ENCODE results near the gene NIBAN1. TPM values are rescaled to one million over a fixed set of nuclear protein-coding genes. Genes with fewer than 3 reads are reported as not detected.

Gene NIBAN1
- total RNA-seq, 1 donor = 26.3 TPM

DNA sequence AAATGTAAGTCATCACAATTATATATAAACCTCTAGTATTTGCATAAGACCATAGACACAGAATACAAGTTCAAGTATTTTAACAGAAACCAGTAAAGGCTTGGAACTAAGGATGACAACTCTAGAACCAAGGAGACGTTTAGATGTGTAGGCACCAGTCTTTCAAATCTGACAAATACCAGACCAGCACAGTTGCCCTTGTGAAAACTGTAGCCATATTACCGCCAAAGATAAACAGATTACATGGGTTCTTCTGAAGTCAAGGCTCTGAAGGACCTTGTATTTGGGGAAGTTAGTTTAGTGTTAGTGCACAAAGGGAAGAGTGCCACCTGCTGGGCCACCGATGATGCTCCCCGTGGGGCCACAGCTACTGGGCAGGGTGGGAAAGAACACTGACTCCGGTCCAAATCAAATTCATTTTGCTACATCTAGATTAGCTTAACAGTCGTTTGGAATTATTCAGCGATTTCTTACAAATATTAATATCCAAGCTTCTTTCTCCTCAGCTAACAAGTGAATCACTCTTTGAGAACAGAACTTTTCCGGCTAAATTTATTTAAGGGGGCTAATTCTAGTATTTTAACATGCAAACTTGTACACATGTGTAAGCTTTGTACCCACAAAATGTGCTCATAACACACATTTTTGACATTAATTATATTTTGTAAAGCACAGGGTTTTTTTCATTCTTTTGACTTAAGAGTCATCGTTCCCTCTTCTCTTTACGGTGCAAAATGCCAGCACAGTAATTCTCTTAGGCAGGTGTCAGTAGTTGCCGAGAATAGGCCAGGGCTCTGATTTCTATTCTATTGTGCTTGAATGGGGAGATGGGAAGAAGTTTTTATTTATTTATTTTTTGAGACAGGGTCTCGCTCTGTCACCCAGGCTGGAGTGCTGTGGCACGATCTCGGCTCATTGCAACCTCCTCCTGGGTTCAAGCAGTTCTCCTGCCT, 8.0 kb upstream of the NIBAN1 start:
- Histone ChIP-seq H3K27me3 (ENCODE audit: insufficient read depth, low read length) (no peaks in the 10 kb centered on the region), H3K4me1 (ENCODE audit: insufficient read depth, low read length) (no peaks in the 10 kb centered on the region), H3K4me3 (ENCODE audit: low read length) (no peak overlapping the region), H3K9me3 (ENCODE audit: low read depth, low read length) (no peaks in the 10 kb centered on the region)

DNA sequence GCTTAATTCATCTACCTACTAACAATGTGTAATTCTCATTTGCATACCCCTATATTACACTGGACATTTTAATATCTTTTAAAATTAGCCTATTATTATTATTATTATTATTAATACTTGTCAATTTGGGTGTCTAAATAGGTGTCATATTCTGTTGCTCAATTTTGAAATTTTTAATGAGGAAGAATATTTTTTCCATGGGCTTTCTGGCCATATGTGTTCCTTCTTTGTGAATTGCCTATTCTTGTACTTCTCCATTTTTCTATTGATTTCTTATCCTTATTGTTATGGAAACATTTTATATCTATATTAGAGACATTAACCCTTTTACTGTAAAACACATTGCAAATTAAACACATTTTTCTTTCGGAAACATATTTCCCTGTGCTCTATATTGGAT, 6.4 kb upstream of the NIBAN1 start:
- Histone ChIP-seq H3K4me3 (ENCODE audit: low read length) (no peak overlapping the region), H3K9me3 (ENCODE audit: low read depth, low read length) (no peaks in the 10 kb centered on the region), H3K4me1 (ENCODE audit: insufficient read depth, low read length) (no peaks in the 10 kb centered on the region), H3K27me3 (ENCODE audit: insufficient read depth, low read length) (no peaks in the 10 kb centered on the region)

DNA sequence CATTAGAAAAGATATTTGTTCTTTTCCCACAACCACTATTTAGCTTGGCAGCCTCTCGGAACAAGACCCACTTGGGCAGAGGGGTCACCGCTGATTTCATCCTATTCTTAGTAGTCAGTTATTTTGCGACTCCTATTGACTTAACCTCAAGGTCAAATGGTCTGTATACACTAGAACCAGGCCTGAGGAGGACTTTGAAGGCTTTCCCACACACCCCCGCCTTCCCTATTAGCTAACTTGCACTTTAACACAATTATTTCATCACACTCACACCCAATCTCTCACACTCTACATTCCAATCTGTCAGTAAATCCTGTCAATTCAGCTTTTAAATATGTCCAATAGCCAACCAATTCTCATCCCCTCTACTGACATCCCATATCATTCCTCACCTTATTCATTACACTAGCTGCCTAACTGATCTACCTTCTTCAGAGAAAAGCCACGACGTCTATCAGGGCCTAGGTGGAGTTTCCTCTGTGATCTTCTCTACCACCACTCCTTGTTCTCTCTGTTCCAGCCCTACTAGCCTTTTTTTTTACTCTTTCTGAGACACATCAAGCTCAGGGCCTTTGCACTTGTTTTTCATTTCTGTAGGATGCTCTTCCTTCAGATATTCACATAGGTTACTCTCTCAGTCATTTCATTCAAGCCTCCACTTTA, 1.0 kb upstream of the NIBAN1 start:
- no peaks in the 10 kb centered on the region for H3K27me3 ChIP-seq (ENCODE audit: insufficient read depth, low read length)
- H3K4me3 ChIP-seq (ENCODE audit: low read length) = no peak overlapping the region
- H3K9me3 ChIP-seq (ENCODE audit: low read depth, low read length) = no peaks in the 10 kb centered on the region
- peaks cover 37% of the 10 kb centered on the region for H3K4me1 ChIP-seq (ENCODE audit: insufficient read depth, low read length)

DNA sequence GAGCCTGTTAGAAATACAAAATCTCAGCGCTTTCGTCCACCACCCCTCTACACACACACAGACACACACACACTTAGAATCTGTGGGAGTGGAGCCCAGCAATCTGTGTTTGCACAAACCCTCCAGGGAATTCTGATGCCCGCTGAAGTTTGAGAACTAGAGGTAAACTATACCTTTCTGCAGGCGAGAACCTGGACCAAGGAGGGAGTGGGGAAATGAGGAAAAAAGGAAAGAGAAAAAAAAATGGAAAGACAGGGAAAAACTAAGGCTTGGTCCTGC, 468 bp upstream of the NIBAN1 start:
- Histone ChIP-seq H3K4me3 (ENCODE audit: low read length) (peak overlapping the region; percentile 79), H3K27me3 (ENCODE audit: insufficient read depth, low read length) (no peaks in the 10 kb centered on the region), H3K9me3 (ENCODE audit: low read depth, low read length) (no peaks in the 10 kb centered on the region), H3K4me1 (ENCODE audit: insufficient read depth, low read length) (peaks cover 38% of the 10 kb centered on the region)

DNA sequence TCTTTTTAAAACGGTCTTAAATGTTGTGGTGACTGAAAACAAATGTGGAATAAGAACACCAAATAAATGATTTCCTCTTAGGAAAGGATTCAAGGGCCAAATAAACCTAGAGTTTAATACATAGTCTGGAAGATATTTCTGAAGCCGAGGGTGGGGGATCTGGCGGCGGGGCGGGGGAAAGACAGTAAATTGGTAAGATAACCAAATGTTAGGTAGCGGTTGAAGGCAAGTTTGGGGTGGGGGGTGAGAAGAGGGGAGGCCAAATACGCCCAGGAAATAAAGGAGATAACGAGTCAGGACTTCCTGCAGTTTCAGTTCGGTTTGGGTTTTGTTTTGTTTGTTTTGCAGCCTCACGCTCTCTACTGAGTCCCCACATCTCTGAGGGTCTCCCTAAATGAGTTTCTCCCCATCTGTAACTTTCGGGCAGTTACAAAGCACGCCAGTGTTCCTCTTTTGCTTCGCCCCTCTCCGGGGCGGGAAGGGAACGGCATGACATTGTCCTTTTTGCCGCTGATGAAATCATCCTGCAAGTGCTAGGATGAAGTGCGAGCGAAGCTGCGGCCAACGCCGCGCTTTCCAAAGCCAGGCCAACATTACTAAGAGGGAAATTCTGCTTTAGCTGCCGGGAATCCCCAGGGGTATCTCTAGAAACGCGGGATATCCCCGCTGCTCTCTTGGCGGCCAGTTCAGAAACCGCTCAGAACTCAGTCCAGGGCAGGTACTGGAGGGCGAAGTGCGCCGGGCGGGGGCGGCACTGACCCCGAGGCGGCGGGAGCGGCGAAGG, 844 bp downstream of the NIBAN1 start:
- no peaks in the 10 kb centered on the region for H3K27me3 ChIP-seq (ENCODE audit: insufficient read depth, low read length)
- H3K4me3 ChIP-seq (ENCODE audit: low read length) = peak overlapping the region; percentile 79
- H3K4me1 ChIP-seq (ENCODE audit: insufficient read depth, low read length) = peaks cover 38% of the 10 kb centered on the region

DNA sequence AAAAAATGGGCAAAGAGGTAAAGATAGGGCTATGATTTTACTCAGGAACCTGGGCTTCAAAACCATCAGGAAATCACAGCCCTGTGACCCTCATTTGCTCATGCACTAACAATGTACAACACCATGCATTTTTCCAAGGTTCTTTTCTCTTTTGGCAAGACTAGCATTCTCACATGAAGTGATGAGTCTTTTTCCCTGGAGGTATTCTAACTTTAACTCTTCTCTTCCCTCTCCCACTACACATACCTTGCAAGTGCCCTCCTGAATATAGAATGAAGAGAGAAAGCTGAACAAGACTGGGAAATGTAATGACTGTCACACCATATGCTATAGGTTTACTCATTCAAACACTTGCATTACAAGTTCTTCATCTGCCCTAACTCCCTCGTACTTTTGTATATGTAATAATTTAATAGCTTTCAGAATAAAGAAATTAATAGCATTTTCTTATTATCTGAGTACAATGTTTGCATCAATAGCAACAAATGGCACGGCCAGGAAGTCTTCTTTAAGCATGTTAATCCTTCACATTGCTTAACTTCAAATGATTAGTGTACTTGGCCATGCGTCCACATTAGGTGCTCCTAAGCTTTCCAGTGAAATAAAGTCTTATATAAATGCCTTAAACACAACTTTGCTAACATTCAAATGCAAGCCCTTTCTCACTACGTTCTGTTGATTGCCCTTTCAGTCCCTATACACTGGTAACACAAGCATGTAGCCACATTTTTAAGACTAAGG, 1.8 kb downstream of the NIBAN1 start:
- H3K4me3 ChIP-seq (ENCODE audit: low read length) = peak overlapping the region; percentile 79
- H3K9me3 ChIP-seq (ENCODE audit: low read depth, low read length) = no peaks in the 10 kb centered on the region
- H3K4me1 ChIP-seq (ENCODE audit: insufficient read depth, low read length) = peaks cover 38% of the 10 kb centered on the region
- no peaks in the 10 kb centered on the region for H3K27me3 ChIP-seq (ENCODE audit: insufficient read depth, low read length)

More for the DNA sequence above, 844 bp downstream of the NIBAN1 start:
- no peaks in the 10 kb centered on the region for H3K9me3 ChIP-seq (ENCODE audit: low read depth, low read length)

DNA sequence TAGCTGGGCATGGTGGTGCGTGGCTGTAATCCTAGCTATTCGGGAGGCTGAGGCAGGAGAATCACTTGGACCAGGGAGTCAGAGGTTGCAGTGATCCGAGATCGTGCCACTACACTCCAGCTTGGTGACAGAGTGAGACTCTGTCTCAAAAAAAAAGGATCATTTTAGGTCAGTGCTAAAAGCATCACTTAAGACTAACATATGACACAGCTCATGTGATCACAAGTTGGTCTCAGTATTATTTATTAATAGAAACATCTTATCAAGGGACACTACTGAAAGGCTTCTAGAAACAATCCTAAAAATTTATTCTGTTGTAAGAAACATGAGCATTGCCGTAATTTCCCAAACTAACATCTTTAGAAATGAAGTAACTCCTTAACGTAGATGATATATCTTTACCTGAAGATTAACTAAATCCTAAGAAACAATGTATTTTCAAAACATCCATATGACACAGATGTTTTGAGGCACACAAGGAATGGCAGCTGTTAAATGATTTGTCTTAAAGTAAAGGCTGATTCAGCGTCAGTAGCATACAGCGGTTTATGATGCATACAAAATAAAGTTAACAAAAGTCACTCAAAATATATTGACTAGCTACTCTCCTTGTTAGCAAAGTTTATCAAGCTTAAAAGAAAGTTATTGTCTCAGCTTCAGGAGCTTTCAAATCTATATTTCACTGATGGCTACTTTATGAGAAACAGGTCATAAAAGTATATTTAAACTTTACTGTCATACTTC, 2.6 kb downstream of the NIBAN1 start:
- peaks cover 38% of the 10 kb centered on the region for H3K4me1 ChIP-seq (ENCODE audit: insufficient read depth, low read length)
- no peak overlapping the region for H3K4me3 ChIP-seq (ENCODE audit: low read length)
- no peaks in the 10 kb centered on the region for H3K9me3 ChIP-seq (ENCODE audit: low read depth, low read length)
- H3K27me3 ChIP-seq (ENCODE audit: insufficient read depth, low read length) = no peaks in the 10 kb centered on the region

DNA sequence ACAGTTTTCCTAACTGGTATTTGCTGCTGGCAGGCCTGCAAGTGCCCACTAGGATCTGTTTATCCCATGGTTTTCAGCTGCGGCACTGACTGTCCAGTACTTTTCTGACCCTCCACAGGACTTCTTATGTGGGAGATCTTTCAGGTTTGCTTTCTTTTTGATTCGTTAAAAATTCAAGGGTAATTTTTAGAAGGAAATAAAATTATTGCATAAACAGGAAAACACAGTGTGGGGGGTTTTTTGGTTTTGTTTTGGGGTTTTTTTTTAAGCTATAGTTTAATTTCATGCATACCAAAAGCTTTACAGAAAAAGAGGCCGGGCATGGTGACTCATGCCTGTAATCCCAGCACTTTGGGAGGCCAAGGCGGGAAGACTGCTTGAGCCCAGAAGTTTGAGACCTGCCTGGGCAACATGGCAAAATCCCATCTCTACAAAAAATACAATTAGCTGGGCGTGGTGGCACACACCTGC, 3.6 kb downstream of the NIBAN1 start:
- H3K4me1 ChIP-seq (ENCODE audit: insufficient read depth, low read length) = peaks cover 38% of the 10 kb centered on the region
- H3K27me3 ChIP-seq (ENCODE audit: insufficient read depth, low read length) = no peaks in the 10 kb centered on the region
- no peaks in the 10 kb centered on the region for H3K9me3 ChIP-seq (ENCODE audit: low read depth, low read length)
- H3K4me3 ChIP-seq (ENCODE audit: low read length) = no peak overlapping the region

DNA sequence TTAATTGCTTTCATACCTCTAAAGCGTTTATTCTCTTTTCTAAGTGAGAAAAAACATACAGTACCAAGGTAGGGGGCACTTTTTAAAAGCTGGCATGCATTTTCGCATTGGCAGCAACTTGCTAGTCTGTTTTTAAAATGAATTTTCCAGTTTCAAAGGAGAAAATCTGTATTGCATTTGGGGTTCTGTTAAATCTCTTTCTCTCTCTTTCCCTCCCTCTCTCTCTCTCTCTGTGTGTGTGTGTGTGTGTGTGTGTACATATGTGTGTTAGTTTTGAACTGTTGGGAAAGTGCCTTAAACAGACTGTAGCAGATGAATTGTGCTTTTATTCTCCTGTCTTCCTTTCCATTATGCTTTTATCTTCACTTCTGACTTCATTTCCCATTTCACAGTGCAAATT, 7.3 kb downstream of the NIBAN1 start:
- H3K4me3 ChIP-seq (ENCODE audit: low read length) = no peak overlapping the region
- peaks cover 13% of the 10 kb centered on the region for H3K4me1 ChIP-seq (ENCODE audit: insufficient read depth, low read length)
- no peaks in the 10 kb centered on the region for H3K9me3 ChIP-seq (ENCODE audit: low read depth, low read length)
- no peaks in the 10 kb centered on the region for H3K27me3 ChIP-seq (ENCODE audit: insufficient read depth, low read length)

DNA sequence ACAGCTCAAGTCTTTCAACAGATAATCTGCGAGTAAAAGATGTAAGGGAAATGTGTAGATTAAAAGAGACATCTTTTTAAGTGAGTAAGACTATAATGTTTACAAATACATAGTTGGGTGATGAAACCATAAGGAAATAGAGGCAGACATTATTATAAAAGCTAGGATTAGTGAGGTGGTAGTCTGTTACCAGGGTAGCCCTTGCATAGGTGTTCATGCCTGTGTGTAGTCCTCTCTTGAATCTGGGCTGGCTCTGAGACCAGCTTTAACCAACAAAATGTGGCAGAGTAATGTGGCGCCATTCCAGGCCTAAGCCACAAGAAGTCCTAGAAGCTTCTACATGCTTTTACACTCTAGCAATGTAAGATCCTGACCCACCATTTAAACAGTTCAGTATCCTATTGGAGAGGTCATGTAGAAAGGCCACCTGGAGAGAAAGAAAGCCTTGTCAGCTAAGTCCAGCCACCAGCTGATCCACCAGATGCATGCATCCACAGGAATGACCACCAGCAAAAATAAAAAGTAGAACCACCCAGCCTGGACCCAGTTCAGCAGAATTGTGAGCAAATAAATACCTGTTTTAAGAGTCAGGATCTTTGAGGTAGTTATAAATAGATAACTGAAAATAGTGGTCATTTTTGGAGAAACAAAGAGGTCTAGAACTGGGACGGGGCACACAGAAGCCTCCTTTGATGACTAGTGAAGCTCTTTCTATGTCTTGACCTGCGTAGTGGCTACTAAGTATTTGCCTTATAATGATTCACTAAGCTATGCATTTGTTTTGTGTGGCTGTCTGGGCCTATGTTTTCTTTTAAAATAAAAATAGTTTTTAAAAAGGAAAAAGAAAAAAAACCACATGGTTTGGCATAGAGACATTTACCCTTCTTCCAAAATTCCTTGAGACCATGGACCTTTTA, 8.1 kb downstream of the NIBAN1 start:
- Histone ChIP-seq H3K4me3 (ENCODE audit: low read length) (no peak overlapping the region), H3K9me3 (ENCODE audit: low read depth, low read length) (no peaks in the 10 kb centered on the region)

DNA sequence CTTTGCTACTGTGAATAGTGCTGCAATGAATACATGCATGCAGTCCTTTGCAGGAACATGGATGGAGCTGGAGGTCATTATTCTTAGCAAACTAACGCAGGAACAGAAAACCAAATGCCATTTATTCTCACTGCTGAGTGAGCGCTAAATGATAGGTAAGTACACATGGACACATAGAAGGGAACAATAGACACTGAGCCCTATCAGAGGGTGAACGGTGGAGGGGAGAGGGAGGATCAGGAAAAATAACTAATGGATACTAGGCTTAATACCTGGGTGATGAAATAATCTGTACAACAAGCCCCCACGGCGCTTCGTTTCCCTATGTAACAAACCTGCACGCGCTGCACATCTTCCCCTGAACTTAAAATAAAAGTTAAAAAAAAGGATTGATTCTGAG, 8.9 kb downstream of the NIBAN1 start:
- Histone ChIP-seq H3K4me1 (ENCODE audit: insufficient read depth, low read length) (peaks cover 3% of the 10 kb centered on the region), H3K4me3 (ENCODE audit: low read length) (no peak overlapping the region)

More for the DNA sequence above, 8.1 kb downstream of the NIBAN1 start:
- no peaks in the 10 kb centered on the region for H3K27me3 ChIP-seq (ENCODE audit: insufficient read depth, low read length)
- H3K4me1 ChIP-seq (ENCODE audit: insufficient read depth, low read length) = peaks cover 10% of the 10 kb centered on the region

DNA sequence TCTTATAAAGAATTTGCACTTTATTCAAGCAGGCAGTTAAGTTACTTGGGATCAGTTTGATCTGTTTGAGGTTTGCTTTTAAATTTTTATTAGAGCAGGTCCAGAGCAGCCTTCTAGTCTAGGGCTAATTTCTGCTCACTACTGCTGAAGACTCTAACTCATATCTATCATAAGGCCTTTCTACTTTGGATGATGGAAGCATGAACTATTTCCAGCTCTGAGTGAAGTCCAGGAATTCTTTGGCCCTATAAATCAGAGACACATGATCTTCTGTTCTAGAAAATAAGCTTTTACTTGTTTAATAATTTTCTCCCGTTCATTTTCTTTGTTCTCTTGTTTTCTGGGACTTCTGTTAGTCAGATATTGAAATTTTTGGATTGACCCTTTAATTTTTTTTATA, 14.7 kb downstream of the NIBAN1 start:
- Histone ChIP-seq H3K4me1 (ENCODE audit: insufficient read depth, low read length) (peaks cover under 1% of the 10 kb centered on the region), H3K27me3 (ENCODE audit: insufficient read depth, low read length) (no peaks in the 10 kb centered on the region), H3K9me3 (ENCODE audit: low read depth, low read length) (no peaks in the 10 kb centered on the region)

More for the DNA sequence above, 8.9 kb downstream of the NIBAN1 start:
- no peaks in the 10 kb centered on the region for H3K9me3 ChIP-seq (ENCODE audit: low read depth, low read length)
- H3K27me3 ChIP-seq (ENCODE audit: insufficient read depth, low read length) = no peaks in the 10 kb centered on the region

More for the DNA sequence above, 14.7 kb downstream of the NIBAN1 start:
- no peak overlapping the region for H3K4me3 ChIP-seq (ENCODE audit: low read length)

Data from mononuclear cell (primary cell).